Fibroblast of lung (primary cell): ENCODE data around the gene CLDN4.

Source experiments
- EZH2 ChIP-seq: IDR thresholded peaks from 2 replicates; pipeline ENCODE4 v1.5.1; 2012; ENCODE audit warnings: low read length, control low read depth, mild to moderate bottlenecking; ENCODE audit errors: missing control alignments
- TF ChIP-seq, protein P1 (sequence below), 2 donors: IDR thresholded peaks in 1 of 2; conservative IDR thresholded peaks in 1 of 2; 1 replicate in 1 of 2; 2 replicates in 1 of 2; pipeline ENCODE4 v1.5.1; 2011 to 2012; ENCODE audit warnings: low read length in 2 of 2, control low read depth in 1 of 2, inconsistent platforms in 1 of 2, low read depth in 1 of 2, mild to moderate bottlenecking in 1 of 2

DNA sequence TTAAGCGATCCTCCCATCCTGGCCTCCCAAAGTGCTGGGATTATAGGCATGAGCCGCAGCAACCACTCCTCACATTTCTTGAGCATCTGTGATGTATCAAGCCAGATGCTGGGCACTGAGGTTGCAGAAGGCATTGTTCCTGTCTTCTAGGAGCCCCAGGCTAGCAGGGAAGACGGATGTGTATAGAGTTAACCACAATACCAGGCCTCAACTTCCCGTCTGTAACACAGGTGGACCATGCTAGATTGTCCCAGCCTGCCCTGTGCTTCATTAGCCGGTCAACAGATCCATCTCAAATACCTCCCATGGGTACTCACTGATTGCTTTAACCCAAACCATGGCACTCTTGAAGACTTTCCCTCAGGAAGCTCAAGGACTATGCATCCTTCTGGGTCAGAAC, 1.8 kb upstream of the CLDN4 start:
- TF ChIP-seq, protein P1, sequence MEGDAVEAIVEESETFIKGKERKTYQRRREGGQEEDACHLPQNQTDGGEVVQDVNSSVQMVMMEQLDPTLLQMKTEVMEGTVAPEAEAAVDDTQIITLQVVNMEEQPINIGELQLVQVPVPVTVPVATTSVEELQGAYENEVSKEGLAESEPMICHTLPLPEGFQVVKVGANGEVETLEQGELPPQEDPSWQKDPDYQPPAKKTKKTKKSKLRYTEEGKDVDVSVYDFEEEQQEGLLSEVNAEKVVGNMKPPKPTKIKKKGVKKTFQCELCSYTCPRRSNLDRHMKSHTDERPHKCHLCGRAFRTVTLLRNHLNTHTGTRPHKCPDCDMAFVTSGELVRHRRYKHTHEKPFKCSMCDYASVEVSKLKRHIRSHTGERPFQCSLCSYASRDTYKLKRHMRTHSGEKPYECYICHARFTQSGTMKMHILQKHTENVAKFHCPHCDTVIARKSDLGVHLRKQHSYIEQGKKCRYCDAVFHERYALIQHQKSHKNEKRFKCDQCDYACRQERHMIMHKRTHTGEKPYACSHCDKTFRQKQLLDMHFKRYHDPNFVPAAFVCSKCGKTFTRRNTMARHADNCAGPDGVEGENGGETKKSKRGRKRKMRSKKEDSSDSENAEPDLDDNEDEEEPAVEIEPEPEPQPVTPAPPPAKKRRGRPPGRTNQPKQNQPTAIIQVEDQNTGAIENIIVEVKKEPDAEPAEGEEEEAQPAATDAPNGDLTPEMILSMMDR (conservative IDR thresholded peaks at IDR 0.05 in 1 of 2, IDR thresholded peaks at IDR 0.05 in 1 of 2; ENCODE audit: low read depth in 1 of 2, low read length in 2 of 2): no peak
- no peak for TF ChIP-seq EZH2
